Lung (tissue), 12 donors: ENCODE results near the gene MCF2L2. TPM values are rescaled to one million over a fixed set of nuclear protein-coding genes. Genes with fewer than 3 reads are reported as not detected.

Experiments
- ATAC-seq: fragments of 200-7000 bp; cut with Tn5 transposase; one replicate; pipeline ENCODE4 v1.9.1; 2020; ENCODE audit warnings: moderate number of reproducible peaks; ENCODE audit not compliant: insufficient read depth, low FRiP score
- DNase-seq, 3 donors: peaks; one replicate each; pipeline ENCODE4 v3.0.0-alpha.2; 2013 to 2017
- H3K27ac ChIP-seq, 2 donors: one replicate each; pipeline ENCODE4 v1.5.1; 2013; ENCODE audit warnings: mild to moderate bottlenecking in 2 of 2, moderate library complexity in 2 of 2, control low read depth in 1 of 2, inconsistent platforms in 1 of 2, low read depth in 1 of 2, low read length in 1 of 2
- H3K27me3 ChIP-seq, 3 donors: one replicate each; pipeline ENCODE4 v1.5.1; 2013; ENCODE audit warnings: low read length in 2 of 3; ENCODE audit not compliant: control insufficient read depth in 3 of 3, insufficient read depth in 3 of 3
- H3K36me3 ChIP-seq, 4 donors: one replicate each; pipeline ENCODE4 v1.5.1; 2013; ENCODE audit warnings: low read length in 4 of 4, mild to moderate bottlenecking in 1 of 4, moderate library complexity in 1 of 4; ENCODE audit not compliant: control insufficient read depth in 4 of 4, insufficient read depth in 4 of 4
- H3K4me1 ChIP-seq, 5 donors: one replicate each; pipeline ENCODE4 v1.5.1; 2013; ENCODE audit warnings: low read length in 5 of 5, mild to moderate bottlenecking in 2 of 5, moderate library complexity in 1 of 5; ENCODE audit not compliant: control insufficient read depth in 5 of 5, insufficient read depth in 5 of 5
- H3K4me3 ChIP-seq: one replicate; pipeline ENCODE4 v1.5.1; 2013; ENCODE audit warnings: mild to moderate bottlenecking, control low read depth, moderate library complexity
- H3K9ac ChIP-seq, 2 donors: one replicate each; pipeline ENCODE4 v1.5.1; 2013; ENCODE audit warnings: low read length in 2 of 2, control low read depth in 1 of 2; ENCODE audit not compliant: insufficient read depth in 1 of 2
- H3K9me3 ChIP-seq, 4 donors: one replicate each; pipeline ENCODE4 v1.5.1; 2013; ENCODE audit warnings: low read length in 3 of 4, mild to moderate bottlenecking in 1 of 4, moderate library complexity in 1 of 4; ENCODE audit not compliant: control insufficient read depth in 4 of 4, insufficient read depth in 3 of 4
- CTCF ChIP-seq: IDR thresholded peaks from 2 replicates; pipeline ENCODE4 v1.5.1; 2012; ENCODE audit warnings: mild to moderate bottlenecking; ENCODE audit errors: control extremely low read depth, extremely low read depth
- WGBS, 2 donors: extraction: QIAGEN DNeasy Blood & Tissue Kit; methylation state at CpG; one replicate each; pipeline ENCODE4 v1.1.7; 2013; 5-methylcytosine and 5-hydroxymethylcytosine counted together
- polyA plus RNA-seq, 2 donors: library from polyadenylated mRNA; stranded (reverse); fragments of 200-250 nt; gene quantifications; one replicate each; pipeline ENCODE4 v1.2.1, GENCODE V29; 2013
- total RNA-seq, 2 donors: library from RNA; depleted of rRNA in 1 of 2; stranded (reverse); fragments of >200 nt in 1 of 2; gene quantifications; one replicate each; pipeline ENCODE4 v1.2.1, GENCODE V29; 2014 to 2021
- donor health status: control.
- donor health status: control.
- donor health status: Bipolar disorder and iron deficiency.
- donor health status: healthy.
- donor health status: DM: yes; HTN: yes; CAD: no.

MCF2L2 gene
- total and polyA plus RNA-seq, 4 donors, result 0.26 to 1.7 (median 1.0) TPM

GRCh38 chr3:183378008-183378407 lies 50.4 kb downstream of the MCF2L2 start:
- Histone ChIP-seq H3K27ac (peak overlapping the region in 1 of 2 donors; percentile 12), H3K9me3 (no peaks in the 10 kb centered on the region), H3K9ac (no peak overlapping the region), H3K4me1 (peaks cover 0 to 2% (median 0%) of the 10 kb centered on the region in 5 donors), H3K36me3 (no peaks in the 10 kb centered on the region), H3K27me3 (no peaks in the 10 kb centered on the region), H3K4me3 (no peak overlapping the region)
- TF ChIP-seq CTCF, result no peak
- 85 to 90% methylated on average over 3 of the region's 3 CpGs for WGBS, 2 donors
- ATAC-seq (no peak), DNase-seq (peak in 1 of 3 donors; percentile 42)

GRCh38 chr3:183377307-183377959 lies 51.0 kb downstream of the MCF2L2 start:
- Histone ChIP-seq H3K4me1 (peaks cover 0 to 2% (median 0%) of the 10 kb centered on the region in 5 donors), H3K9me3 (no peaks in the 10 kb centered on the region), H3K9ac (no peak overlapping the region), H3K27ac (no peak overlapping the region), H3K4me3 (no peak overlapping the region), H3K27me3 (no peaks in the 10 kb centered on the region), H3K36me3 (no peaks in the 10 kb centered on the region)
- DNase-seq (no peak), ATAC-seq (no peak)
- TF ChIP-seq CTCF, result no peak
- WGBS, 2 donors, result 68 to 72% methylated on average over 7 of the region's 7 CpGs

GRCh38 chr3:183375787-183376186 lies 52.6 kb downstream of the MCF2L2 start:
- H3K36me3 ChIP-seq, result no peaks in the 10 kb centered on the region
- no peak overlapping the region for H3K9ac ChIP-seq
- H3K27me3 ChIP-seq, result no peaks in the 10 kb centered on the region
- H3K4me3 ChIP-seq, result no peak overlapping the region
- no peaks in the 10 kb centered on the region for H3K9me3 ChIP-seq
- DNase-seq (no peak), ATAC-seq (no peak)
- TF ChIP-seq CTCF, result no peak
- 43 to 64% methylated on average over 5 of the region's 5 CpGs for WGBS, 2 donors
- H3K27ac ChIP-seq, result no peak overlapping the region
- peaks cover 0 to 2% (median 0%) of the 10 kb centered on the region in 5 donors for H3K4me1 ChIP-seq

- TF ChIP-seq CTCF, result no peak
- H3K9ac ChIP-seq, result no peak overlapping the region
- WGBS, 2 donors, result 71 to 78% methylated on average over 6 of the region's 6 CpGs
- H3K27me3 ChIP-seq, result no peaks in the 10 kb centered on the region
- peak overlapping the region in 1 of 2 donors; percentile 61 for H3K27ac ChIP-seq
- no peaks in the 10 kb centered on the region for H3K9me3 ChIP-seq
- peaks cover 0 to 2% (median 0%) of the 10 kb centered on the region in 5 donors for H3K4me1 ChIP-seq
- H3K36me3 ChIP-seq, result no peaks in the 10 kb centered on the region
- no peak overlapping the region for H3K4me3 ChIP-seq
- DNase-seq, result no peak
- no peak for ATAC-seq
Measured at GRCh38 chr3:183375337-183375736, 53.1 kb downstream of the MCF2L2 start.
